ENCODE data around the gene ZNF521.

DNA sequence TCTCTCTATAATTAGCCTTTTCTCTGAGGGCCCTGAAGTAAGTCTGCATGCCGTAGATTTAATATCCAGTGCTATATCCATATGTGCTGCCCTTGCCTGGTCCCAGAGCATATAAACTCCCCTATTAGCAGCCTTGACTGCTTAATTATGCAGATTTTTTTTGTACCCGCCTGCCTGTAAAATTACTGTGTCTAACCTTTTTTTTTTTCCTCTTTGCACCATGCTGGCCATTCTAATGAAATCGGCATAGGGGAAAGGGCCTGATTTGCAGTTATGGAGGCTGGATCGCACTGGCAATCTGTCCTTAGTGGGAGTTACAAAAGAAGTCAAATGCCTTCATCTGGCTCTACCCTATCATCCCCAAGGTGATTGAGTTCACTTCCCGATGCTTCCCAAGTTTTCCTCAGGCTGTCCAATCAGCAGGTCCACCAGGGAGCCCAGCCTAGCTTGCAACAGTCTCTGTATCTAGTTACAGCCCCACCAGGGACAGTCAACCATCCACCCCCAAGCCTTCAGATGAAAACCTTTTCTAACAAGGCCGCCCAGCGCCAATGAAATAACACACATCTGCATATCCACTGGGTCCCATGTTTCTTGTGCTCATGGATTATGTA is 239.0 kb downstream of the ZNF521 start:
- TF ChIP-seq JUND (IDR thresholded peaks at IDR 0.05) (no peak), ZBTB33 (IDR thresholded peaks at IDR 0.05) (no peak), EGR1 (IDR thresholded peaks at IDR 0.05; ENCODE audit: low read depth in 2 of 2) (no peak), CTCF (IDR thresholded peaks at IDR 0.05; ENCODE audit: low read depth, low read length, missing input control) (no peak), REST (IDR thresholded peaks at IDR 0.05) (no peak), RXRA (IDR thresholded peaks at IDR 0.05) (no peak), YY1 (IDR thresholded peaks at IDR 0.05) (no peak), HNF4G (IDR thresholded peaks at IDR 0.05) (no peak), MAX (IDR thresholded peaks at IDR 0.05) (no peak), TAF1 (conservative IDR thresholded peaks at IDR 0.05) (no peak), RAD21 (IDR thresholded peaks at IDR 0.05) (no peak), SP1 (IDR thresholded peaks at IDR 0.05) (no peak), ATF3 (IDR thresholded peaks at IDR 0.05) (no peak)
